Measurements from ENCODE around the gene CEP112.
"Not testable (repeated sequence)": the region's sequence is repeated elsewhere in the genome, so short reads cannot be mapped to it uniquely, and the experiment has no call there.

Gene CEP112

GRCh38 chr17:65817951-65818350 lies 374.0 kb downstream of the CEP112 start (continued):
- TF ChIP-seq, protein P1, sequence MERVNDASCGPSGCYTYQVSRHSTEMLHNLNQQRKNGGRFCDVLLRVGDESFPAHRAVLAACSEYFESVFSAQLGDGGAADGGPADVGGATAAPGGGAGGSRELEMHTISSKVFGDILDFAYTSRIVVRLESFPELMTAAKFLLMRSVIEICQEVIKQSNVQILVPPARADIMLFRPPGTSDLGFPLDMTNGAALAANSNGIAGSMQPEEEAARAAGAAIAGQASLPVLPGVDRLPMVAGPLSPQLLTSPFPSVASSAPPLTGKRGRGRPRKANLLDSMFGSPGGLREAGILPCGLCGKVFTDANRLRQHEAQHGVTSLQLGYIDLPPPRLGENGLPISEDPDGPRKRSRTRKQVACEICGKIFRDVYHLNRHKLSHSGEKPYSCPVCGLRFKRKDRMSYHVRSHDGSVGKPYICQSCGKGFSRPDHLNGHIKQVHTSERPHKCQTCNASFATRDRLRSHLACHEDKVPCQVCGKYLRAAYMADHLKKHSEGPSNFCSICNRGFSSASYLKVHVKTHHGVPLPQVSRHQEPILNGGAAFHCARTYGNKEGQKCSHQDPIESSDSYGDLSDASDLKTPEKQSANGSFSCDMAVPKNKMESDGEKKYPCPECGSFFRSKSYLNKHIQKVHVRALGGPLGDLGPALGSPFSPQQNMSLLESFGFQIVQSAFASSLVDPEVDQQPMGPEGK (CRISPR knock-in tag; IDR thresholded peaks at IDR 0.05; ENCODE audit: borderline replicate concordance) = no peak
- TF ChIP-seq ZC3H10 (CRISPR knock-in tag; IDR thresholded peaks at IDR 0.05) (no peak), ZFP30 (CRISPR knock-in tag; IDR thresholded peaks at IDR 0.05) (no peak)

- TF ChIP-seq CREB5 (CRISPR knock-in tag; IDR thresholded peaks at IDR 0.05; ENCODE audit: low read depth) (no peak), TCF4 (CRISPR knock-in tag; IDR thresholded peaks at IDR 0.05; ENCODE audit: borderline replicate concordance) (no peak)
- no peak for ATAC-seq
Observed at GRCh38 chr17:65814418-65814817, 377.5 kb downstream of the CEP112 start.

DNA sequence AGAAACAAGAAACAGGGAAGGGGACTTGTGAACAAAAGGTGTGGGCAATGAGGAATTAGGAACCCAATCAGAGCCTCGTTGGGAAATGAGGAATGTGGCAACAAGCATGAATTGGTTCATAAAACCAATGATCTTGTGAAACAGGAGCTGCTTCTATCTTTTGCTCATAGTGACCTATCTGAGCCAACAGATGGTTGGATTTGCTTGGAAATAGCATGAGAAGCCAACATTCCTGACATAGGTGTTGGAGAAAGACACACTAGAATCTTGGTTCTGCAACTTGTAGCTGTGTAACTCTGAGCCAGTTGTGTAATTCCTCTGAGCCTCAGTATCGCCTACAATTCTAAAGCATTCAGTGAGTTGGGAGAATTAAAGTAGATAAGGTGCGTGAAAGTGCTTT lies 378.6 kb downstream of the CEP112 start:
- ATAC-seq = no peak
- TF ChIP-seq PPARA (CRISPR knock-in tag; IDR thresholded peaks at IDR 0.05; ENCODE audit: borderline replicate concordance) (no peak), ZC3H10 (CRISPR knock-in tag; IDR thresholded peaks at IDR 0.05) (no peak), BACH2 (CRISPR knock-in tag; IDR thresholded peaks at IDR 0.05; ENCODE audit: borderline replicate concordance) (no peak)

GRCh38 chr17:65811043-65811442 lies 380.9 kb downstream of the CEP112 start:
- TF ChIP-seq ZNF565 (CRISPR knock-in tag; conservative IDR thresholded peaks at IDR 0.05; ENCODE audit: low read depth) (no peak), ZC3H10 (CRISPR knock-in tag; IDR thresholded peaks at IDR 0.05) (no peak), CSDC2 (CRISPR knock-in tag; IDR thresholded peaks at IDR 0.05) (no peak), GLIS3 (CRISPR knock-in tag; IDR thresholded peaks at IDR 0.05) (no peak), ISL1 (CRISPR knock-in tag; IDR thresholded peaks at IDR 0.05) (no peak), ZFP3 (CRISPR knock-in tag; IDR thresholded peaks at IDR 0.05) (no peak)

DNA sequence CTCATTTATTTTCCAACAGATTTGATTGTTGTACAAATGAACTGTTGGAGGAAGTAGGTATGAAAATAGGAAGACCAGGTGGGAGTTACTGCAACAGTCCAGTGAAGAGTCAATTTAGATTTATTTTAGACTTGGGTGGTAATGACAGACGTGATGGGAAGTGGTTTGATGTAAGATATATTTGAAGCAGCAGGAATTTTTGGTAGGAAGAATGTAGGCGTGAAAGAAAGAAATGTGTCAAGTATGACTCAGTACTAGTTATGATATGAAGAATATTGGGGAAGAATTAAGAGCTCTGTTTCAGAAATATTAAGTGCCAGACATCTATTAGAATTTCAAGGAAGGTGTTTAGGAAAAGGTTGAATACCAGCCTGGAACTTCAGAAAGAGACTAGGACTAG lies 382.6 kb downstream of the CEP112 start:
- TF ChIP-seq, protein P1 (CRISPR knock-in tag; IDR thresholded peaks at IDR 0.05; ENCODE audit: borderline replicate concordance) = no peak
- no peak for TF ChIP-seq CREB5 (CRISPR knock-in tag; IDR thresholded peaks at IDR 0.05; ENCODE audit: low read depth)
- no peak for TF ChIP-seq ZFP30 (CRISPR knock-in tag; IDR thresholded peaks at IDR 0.05)
- TF ChIP-seq ZC3H10 (CRISPR knock-in tag; IDR thresholded peaks at IDR 0.05) = no peak
- no peak for TF ChIP-seq SNAI2 (CRISPR knock-in tag; IDR thresholded peaks at IDR 0.05)
- TF ChIP-seq ESRRG (CRISPR knock-in tag; IDR thresholded peaks at IDR 0.05) = no peak
- TF ChIP-seq CSDC2 (CRISPR knock-in tag; IDR thresholded peaks at IDR 0.05) = no peak
- no peak for TF ChIP-seq ARNTL (CRISPR knock-in tag; IDR thresholded peaks at IDR 0.05; ENCODE audit: borderline replicate concordance, low read depth)
- no peak for ATAC-seq

More at GRCh38 chr17:65811043-65811442, 380.9 kb downstream of the CEP112 start:
- no peak for ATAC-seq

GRCh38 chr17:65808566-65808965 lies 383.4 kb downstream of the CEP112 start:
- ATAC-seq = not testable (repeated sequence)

- ATAC-seq = no peak
- TF ChIP-seq ZNF8 (CRISPR knock-in tag; IDR thresholded peaks at IDR 0.05) (no peak), CSRNP3 (CRISPR knock-in tag; IDR thresholded peaks at IDR 0.05) (no peak), ZFP30 (CRISPR knock-in tag; IDR thresholded peaks at IDR 0.05) (no peak), ZFP3 (CRISPR knock-in tag; IDR thresholded peaks at IDR 0.05) (no peak), GLIS3 (CRISPR knock-in tag; IDR thresholded peaks at IDR 0.05) (no peak), TOX (CRISPR knock-in tag; IDR thresholded peaks at IDR 0.05; ENCODE audit: borderline replicate concordance) (no peak), PPARA (CRISPR knock-in tag; IDR thresholded peaks at IDR 0.05; ENCODE audit: borderline replicate concordance) (no peak), BACH2 (CRISPR knock-in tag; IDR thresholded peaks at IDR 0.05; ENCODE audit: borderline replicate concordance) (no peak)
- TF ChIP-seq, protein P1 (CRISPR knock-in tag; IDR thresholded peaks at IDR 0.05; ENCODE audit: borderline replicate concordance) = no peak
Observed at GRCh38 chr17:65807361-65807760, 384.6 kb downstream of the CEP112 start.
